Natural killer cell (primary cell): ENCODE results near the gene CLPTM1. TPM values are rescaled to one million over a fixed set of nuclear protein-coding genes. Genes with fewer than 3 reads are reported as not detected.

Source experiments
- ATAC-seq, 3 donors: fragments of 150-1000 bp in 2 of 3; fragments of 200-7000 bp in 1 of 3; cut with Tn5 transposase; 1 replicate in 1 of 3; 2 replicates in 2 of 3; pipeline ENCODE4 v1.10.0; 2021; ENCODE audit warnings: mild to moderate bottlenecking in 2 of 3, moderate library complexity in 2 of 3
- DNase-seq, 2 donors: peaks; one replicate each; pipeline versions ENCODE4 v3.0.0 to v3.0.0-alpha.2; 2013 to 2021; ENCODE audit warnings: mixed read lengths in 1 of 2
- H3K27ac ChIP-seq: one replicate; pipeline ENCODE4 v1.5.1; 2013; ENCODE audit warnings: mild to moderate bottlenecking, low read length
- H3K27me3 ChIP-seq: one replicate; pipeline ENCODE4 v1.6.1; 2013; ENCODE audit warnings: low read length; ENCODE audit not compliant: control insufficient read depth, insufficient read depth
- H3K36me3 ChIP-seq: one replicate; pipeline ENCODE4 v1.6.1; 2013; ENCODE audit warnings: low read length; ENCODE audit not compliant: control insufficient read depth, insufficient read depth
- H3K4me1 ChIP-seq: one replicate; pipeline ENCODE4 v1.6.1; 2013; ENCODE audit warnings: low read length; ENCODE audit not compliant: control insufficient read depth, insufficient read depth
- H3K4me3 ChIP-seq: one replicate; pipeline ENCODE4 v1.5.1; 2013; ENCODE audit warnings: low read length
- H3K9me3 ChIP-seq: one replicate; pipeline ENCODE4 v1.6.1; 2013; ENCODE audit warnings: low read length; ENCODE audit not compliant: control insufficient read depth, insufficient read depth
- H3K27ac Mint-ChIP-seq, 2 donors: one replicate each; pipeline ENCODE4 v1.8.0; 2022; ENCODE audit warnings: mild to moderate bottlenecking in 2 of 2, mixed read lengths in 2 of 2, moderate library complexity in 1 of 2
- H3K27me3 Mint-ChIP-seq, 2 donors: one replicate each; pipeline ENCODE4 v1.8.0; 2022; ENCODE audit warnings: low read depth in 2 of 2, mixed read lengths in 2 of 2
- H3K36me3 Mint-ChIP-seq: one replicate; pipeline ENCODE4 v1.8.0; 2022; ENCODE audit warnings: mixed read lengths
- H3K4me1 Mint-ChIP-seq, 2 donors: one replicate each; pipeline ENCODE4 v1.8.0; 2022; ENCODE audit warnings: mixed read lengths in 2 of 2
- H3K4me3 Mint-ChIP-seq: one replicate; pipeline ENCODE4 v1.8.0; 2022; ENCODE audit warnings: mild to moderate bottlenecking, moderate library complexity, mixed read lengths
- H3K9me3 Mint-ChIP-seq, 2 donors: one replicate each; pipeline ENCODE4 v1.8.0; 2022; ENCODE audit warnings: mixed read lengths in 2 of 2
- WGBS: methylation state at CpG from one replicate; pipeline ENCODE4 v1.1.7; 2013; ENCODE audit warnings: missing lambda C conversion rate; ENCODE audit not compliant: insufficient coverage; 5-methylcytosine and 5-hydroxymethylcytosine counted together
- intact Hi-C: fragments of 100-400 bp; cut with micrococcal nuclease; formaldehyde crosslinking; loops from one replicate; pipeline ENCODE4 v1.14.2; 2022
- total RNA-seq, 4 donors: library from RNA; stranded (reverse); fragments of 120-200 nt in 1 of 4; gene quantifications; one replicate each; pipeline versions ENCODE4 v1.2.3 to v1.2.4, GENCODE V29; 2013 to 2022
- TF ChIP-seq, protein P1 (sequence below): fragments of 200-600 bp; IDR thresholded peaks from one replicate; pipeline ENCODE4 v1.8.0; 2022; ENCODE audit warnings: antibody characterized with exemption

Gene CLPTM1
- total RNA-seq, 3 donors from 2014 or later (not counting 1 experiment from before 2014, with no cell fraction given) = 97.1 to 125 (median 120) TPM

DNA sequence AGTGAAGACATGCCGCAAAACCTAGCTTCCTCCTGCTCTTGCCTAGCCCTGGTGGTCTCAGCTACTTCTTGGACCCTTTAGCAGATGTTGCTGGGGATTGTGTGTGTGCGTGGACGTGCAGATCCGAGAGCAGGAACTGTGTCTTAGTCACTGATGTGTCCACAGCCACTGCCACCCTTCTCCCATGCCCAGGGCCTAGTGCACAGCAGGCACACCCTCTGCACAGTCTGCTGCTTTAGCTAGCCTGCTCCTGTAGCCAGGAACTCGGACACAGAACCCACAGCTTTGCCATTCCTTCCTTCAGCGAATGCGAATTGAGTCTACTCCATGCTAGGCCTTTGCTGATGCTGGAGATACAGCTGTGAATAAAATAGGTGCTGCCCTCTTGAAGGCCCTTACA is 2.3 kb downstream of the CLPTM1 start:
- TF ChIP-seq, protein P1, sequence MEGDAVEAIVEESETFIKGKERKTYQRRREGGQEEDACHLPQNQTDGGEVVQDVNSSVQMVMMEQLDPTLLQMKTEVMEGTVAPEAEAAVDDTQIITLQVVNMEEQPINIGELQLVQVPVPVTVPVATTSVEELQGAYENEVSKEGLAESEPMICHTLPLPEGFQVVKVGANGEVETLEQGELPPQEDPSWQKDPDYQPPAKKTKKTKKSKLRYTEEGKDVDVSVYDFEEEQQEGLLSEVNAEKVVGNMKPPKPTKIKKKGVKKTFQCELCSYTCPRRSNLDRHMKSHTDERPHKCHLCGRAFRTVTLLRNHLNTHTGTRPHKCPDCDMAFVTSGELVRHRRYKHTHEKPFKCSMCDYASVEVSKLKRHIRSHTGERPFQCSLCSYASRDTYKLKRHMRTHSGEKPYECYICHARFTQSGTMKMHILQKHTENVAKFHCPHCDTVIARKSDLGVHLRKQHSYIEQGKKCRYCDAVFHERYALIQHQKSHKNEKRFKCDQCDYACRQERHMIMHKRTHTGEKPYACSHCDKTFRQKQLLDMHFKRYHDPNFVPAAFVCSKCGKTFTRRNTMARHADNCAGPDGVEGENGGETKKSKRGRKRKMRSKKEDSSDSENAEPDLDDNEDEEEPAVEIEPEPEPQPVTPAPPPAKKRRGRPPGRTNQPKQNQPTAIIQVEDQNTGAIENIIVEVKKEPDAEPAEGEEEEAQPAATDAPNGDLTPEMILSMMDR = no peak
- ATAC-seq (no peak), DNase-seq (no peak)
- H3K4me3 Mint-ChIP-seq = peak overlapping the region; percentile 52
- H3K9me3 Mint-ChIP-seq = no peaks in the 10 kb centered on the region
- H3K27ac Mint-ChIP-seq = peak overlapping the region; percentile 94 to 95
- Histone ChIP-seq H3K9me3 (no peaks in the 10 kb centered on the region), H3K27me3 (no peaks in the 10 kb centered on the region), H3K27ac (no peak overlapping the region), H3K36me3 (peaks cover 12% of the 10 kb centered on the region), H3K4me1 (peaks cover 49% of the 10 kb centered on the region), H3K4me3 (no peak overlapping the region)
- H3K27me3 Mint-ChIP-seq = no peaks in the 10 kb centered on the region
- WGBS = 95% methylated on average over 7 of the region's 7 CpGs
- no peaks in the 10 kb centered on the region for H3K36me3 Mint-ChIP-seq
- peaks cover 49 to 56% of the 10 kb centered on the region in 2 donors for H3K4me1 Mint-ChIP-seq
- intact Hi-C loops = no loop called here

DNA sequence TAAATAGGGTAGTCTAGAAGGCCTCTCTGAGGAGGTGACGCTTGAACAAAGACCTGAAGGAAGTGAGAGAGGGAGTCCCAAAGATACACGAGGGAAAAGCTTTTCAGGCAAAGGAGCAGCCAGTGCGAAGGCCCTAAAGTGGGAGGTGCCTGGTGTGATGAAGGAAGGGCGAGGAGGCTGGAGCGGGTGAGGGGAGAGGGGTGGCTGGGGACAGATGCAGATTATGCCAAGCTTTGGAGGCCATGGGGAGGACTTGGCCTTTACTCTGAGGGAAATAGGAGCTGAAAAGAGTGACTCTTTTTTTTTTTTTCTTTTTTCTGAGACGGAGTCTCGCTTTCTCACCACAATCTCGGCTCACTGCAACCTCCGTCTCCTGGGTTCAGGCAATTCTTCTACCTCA is 2.9 kb downstream of the CLPTM1 start:
- Mint-ChIP-seq H3K9me3 (no peaks in the 10 kb centered on the region), H3K4me3 (no peak overlapping the region), H3K4me1 (peaks cover 49 to 56% of the 10 kb centered on the region in 2 donors), H3K27ac (no peak overlapping the region), H3K36me3 (no peaks in the 10 kb centered on the region), H3K27me3 (no peaks in the 10 kb centered on the region)
- TF ChIP-seq, protein P1 = no peak
- 87% methylated on average over 9 of the region's 9 CpGs for whole genome bisulfite sequencing
- no peak for ATAC-seq
- DNase-seq = no peak
- Histone ChIP-seq H3K9me3 (no peaks in the 10 kb centered on the region), H3K36me3 (peaks cover 13% of the 10 kb centered on the region), H3K27ac (no peak overlapping the region), H3K4me3 (no peak overlapping the region), H3K27me3 (no peaks in the 10 kb centered on the region), H3K4me1 (peaks cover 49% of the 10 kb centered on the region)
- intact Hi-C loops = no loop called here

DNA sequence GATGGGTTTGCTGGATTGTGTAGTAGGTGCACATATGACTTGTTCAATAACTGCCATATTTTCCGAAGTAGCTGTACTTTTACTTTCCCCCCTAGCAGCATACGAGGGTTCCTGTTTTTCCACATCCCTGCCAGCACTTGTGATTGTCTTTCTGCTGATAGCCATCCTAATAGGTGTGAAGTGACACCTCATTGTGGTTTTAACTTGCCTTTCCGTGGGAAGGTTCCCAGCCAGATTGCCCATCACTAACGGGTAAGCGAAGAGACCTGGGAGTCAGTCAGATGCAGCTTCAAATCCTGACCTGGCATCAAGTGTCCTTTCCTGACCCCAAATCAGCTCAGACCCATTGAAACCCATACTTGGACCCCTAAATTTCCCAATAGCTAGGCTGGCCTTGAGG is 4.5 kb downstream of the CLPTM1 start:
- H3K27me3 Mint-ChIP-seq = no peaks in the 10 kb centered on the region

More for the DNA sequence above, 4.5 kb downstream of the CLPTM1 start:
- intact Hi-C loops = no loop called here
- no peak overlapping the region for H3K4me3 ChIP-seq
- H3K36me3 Mint-ChIP-seq = no peaks in the 10 kb centered on the region
- H3K9me3 Mint-ChIP-seq = no peaks in the 10 kb centered on the region
- peaks cover 36% of the 10 kb centered on the region for H3K4me1 ChIP-seq
- H3K36me3 ChIP-seq = peaks cover 17% of the 10 kb centered on the region
- H3K9me3 ChIP-seq = no peaks in the 10 kb centered on the region
- no peak overlapping the region for H3K4me3 Mint-ChIP-seq
- peaks cover 37 to 45% of the 10 kb centered on the region in 2 donors for H3K4me1 Mint-ChIP-seq
- no peaks in the 10 kb centered on the region for H3K27me3 ChIP-seq
- no peak for DNase-seq
- no peak overlapping the region for H3K27ac ChIP-seq
- peak overlapping the region in 1 of 2 donors; percentile 69 for H3K27ac Mint-ChIP-seq
- TF ChIP-seq, protein P1 = no peak
- no peak for ATAC-seq
- 77% methylated on average over 4 of the region's 5 CpGs for WGBS
